Tibial artery (tissue), 4 donors: ENCODE data around the gene H2AZ2.

Experiments
- DNase-seq, 2 donors: peaks; one replicate each; pipeline ENCODE4 v3.0.0-alpha.2; 2019
- H3K27ac ChIP-seq, 2 donors: fragments of 200-600 bp; sonication (generic) in 1 of 2; 1 replicate in 1 of 2; 2 replicates in 1 of 2; pipeline ENCODE4 v1.5.1; 2018 to 2019; ENCODE audit warnings: mild to moderate bottlenecking in 1 of 2
- H3K27me3 ChIP-seq, 2 donors: fragments of 200-600 bp; sonication (generic) in 1 of 2; one replicate each; pipeline versions ENCODE4 v1.5.1 to v1.6.0; 2016 to 2019
- H3K36me3 ChIP-seq, 3 donors: fragments of 200-600 bp; sonication (generic) in 2 of 3; one replicate each; pipeline ENCODE4 v1.5.1; 2016 to 2019; ENCODE audit warnings: mild to moderate bottlenecking in 2 of 3
- H3K4me1 ChIP-seq, 4 donors: fragments of 200-600 bp; sonication (generic) in 2 of 4; 1 replicate in 3 of 4; 2 replicates in 1 of 4; pipeline ENCODE4 v1.5.1; 2016 to 2019
- H3K4me3 ChIP-seq, 2 donors: fragments of 200-600 bp; sonication (generic) in 1 of 2; 1 replicate in 1 of 2; 2 replicates in 1 of 2; pipeline ENCODE4 v1.5.1; 2018 to 2019; ENCODE audit warnings: mild to moderate bottlenecking in 2 of 2
- H3K9me3 ChIP-seq, 3 donors: fragments of 200-600 bp; sonication (generic) in 1 of 3; one replicate each; pipeline ENCODE4 v1.5.1; 2016 to 2019
- intact Hi-C: fragments of 100-400 bp; cut with DNase I; formaldehyde crosslinking; loops from one replicate; pipeline ENCODE4 v1.15.0; 2023; ENCODE audit warnings: low total_unique reads
- TF ChIP-seq, protein P1 (sequence below), 2 experiments: fragments of 200-600 bp in 1 of 2; fragments of 450-650 bp in 1 of 2; IDR thresholded peaks; one replicate each; pipeline ENCODE4 v1.5.1; 2017 to 2019; ENCODE audit warnings: antibody characterized with exemption in 2 of 2, mild to moderate bottlenecking in 1 of 2, moderate library complexity in 1 of 2

Gene H2AZ2

GRCh38 chr7:44847920-44848634 lies at the start of gene H2AZ2:
Gene H2AZ2 (minus strand): TSS chr7:44848087. CDS start chr7:44847971, 116 bp downstream.
- no peaks in the 10 kb centered on the region for H3K27me3 ChIP-seq
- TF ChIP-seq, protein P1, sequence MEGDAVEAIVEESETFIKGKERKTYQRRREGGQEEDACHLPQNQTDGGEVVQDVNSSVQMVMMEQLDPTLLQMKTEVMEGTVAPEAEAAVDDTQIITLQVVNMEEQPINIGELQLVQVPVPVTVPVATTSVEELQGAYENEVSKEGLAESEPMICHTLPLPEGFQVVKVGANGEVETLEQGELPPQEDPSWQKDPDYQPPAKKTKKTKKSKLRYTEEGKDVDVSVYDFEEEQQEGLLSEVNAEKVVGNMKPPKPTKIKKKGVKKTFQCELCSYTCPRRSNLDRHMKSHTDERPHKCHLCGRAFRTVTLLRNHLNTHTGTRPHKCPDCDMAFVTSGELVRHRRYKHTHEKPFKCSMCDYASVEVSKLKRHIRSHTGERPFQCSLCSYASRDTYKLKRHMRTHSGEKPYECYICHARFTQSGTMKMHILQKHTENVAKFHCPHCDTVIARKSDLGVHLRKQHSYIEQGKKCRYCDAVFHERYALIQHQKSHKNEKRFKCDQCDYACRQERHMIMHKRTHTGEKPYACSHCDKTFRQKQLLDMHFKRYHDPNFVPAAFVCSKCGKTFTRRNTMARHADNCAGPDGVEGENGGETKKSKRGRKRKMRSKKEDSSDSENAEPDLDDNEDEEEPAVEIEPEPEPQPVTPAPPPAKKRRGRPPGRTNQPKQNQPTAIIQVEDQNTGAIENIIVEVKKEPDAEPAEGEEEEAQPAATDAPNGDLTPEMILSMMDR (IDR thresholded peaks at IDR 0.05): peak in 1 of 2 experiments; percentile 5
- intact Hi-C loops: loop anchor here (2.0 to 5.0 kb wide), 3 partner anchors 39 to 261 kb away; partner anchors contain the start of genes PPIA and PURB
- H3K4me3 ChIP-seq: peak within 1 kb of the TSS; percentile 55 to 86
- DNase-seq: peak; percentile 100
- H3K36me3 ChIP-seq: peaks cover 0 to 4% (median 0%) of the 10 kb centered on the region in 3 donors
- peaks cover 0 to 33% (median 9%) of the 10 kb centered on the region in 4 donors for H3K4me1 ChIP-seq
- H3K9me3 ChIP-seq: no peaks in the 10 kb centered on the region
- H3K27ac ChIP-seq: peak within 1 kb of the TSS; percentile 89 to 97

- DNase-seq: no peak
- Histone ChIP-seq H3K4me3 (no peak overlapping the region), H3K36me3 (no peaks in the 10 kb centered on the region), H3K27me3 (no peaks in the 10 kb centered on the region), H3K4me1 (no peaks in the 10 kb centered on the region), H3K9me3 (no peaks in the 10 kb centered on the region), H3K27ac (no peak overlapping the region)
- intact Hi-C loops: no loop called here
- TF ChIP-seq, protein P1 (IDR thresholded peaks at IDR 0.05): no peak
Observed at GRCh38 chr7:44897309-44897708, 49.4 kb upstream of the H2AZ2 start.

- no peaks in the 10 kb centered on the region for H3K9me3 ChIP-seq
- no peak overlapping the region for H3K27ac ChIP-seq
- TF ChIP-seq, protein P1 (IDR thresholded peaks at IDR 0.05): no peak
- no peak for DNase-seq
- H3K36me3 ChIP-seq: no peaks in the 10 kb centered on the region
- no peak overlapping the region for H3K4me3 ChIP-seq
- H3K27me3 ChIP-seq: no peaks in the 10 kb centered on the region
- intact Hi-C loops: no loop called here
- H3K4me1 ChIP-seq: no peaks in the 10 kb centered on the region
Observed at GRCh38 chr7:44894888-44895580, 47.1 kb upstream of the H2AZ2 start.

DNA sequence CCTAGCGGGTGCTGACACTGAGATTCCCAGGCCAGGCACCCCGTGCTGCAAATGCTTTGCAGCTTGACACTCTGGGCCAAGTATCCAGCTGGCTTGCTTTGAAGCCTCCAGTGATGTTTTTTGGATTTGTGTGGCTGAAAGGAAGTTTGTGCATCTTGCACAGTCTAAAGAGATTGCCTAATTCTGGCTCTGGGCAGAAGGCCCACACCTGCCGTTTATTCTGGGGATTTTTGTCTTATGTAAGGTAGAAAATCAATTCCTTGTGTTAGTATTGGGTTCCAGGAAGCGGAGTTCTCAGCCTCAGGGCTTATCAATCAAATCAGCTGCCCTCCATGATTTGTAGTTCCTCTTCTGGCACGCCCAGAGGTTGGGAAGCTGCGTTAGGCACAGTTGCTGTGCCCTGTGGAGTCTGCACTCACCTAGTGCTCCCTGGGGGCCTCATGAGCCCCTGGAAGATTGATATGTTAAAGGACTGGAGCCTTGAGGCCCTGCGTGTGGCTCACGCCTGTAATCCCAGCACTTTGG lies 45.9 kb upstream of the H2AZ2 start:
- Histone ChIP-seq H3K27me3 (no peaks in the 10 kb centered on the region), H3K4me3 (no peak overlapping the region), H3K4me1 (no peaks in the 10 kb centered on the region), H3K9me3 (no peaks in the 10 kb centered on the region), H3K36me3 (no peaks in the 10 kb centered on the region), H3K27ac (no peak overlapping the region)
- TF ChIP-seq, protein P1 (IDR thresholded peaks at IDR 0.05): no peak
- DNase-seq: no peak
- intact Hi-C loops: no loop called here

DNA sequence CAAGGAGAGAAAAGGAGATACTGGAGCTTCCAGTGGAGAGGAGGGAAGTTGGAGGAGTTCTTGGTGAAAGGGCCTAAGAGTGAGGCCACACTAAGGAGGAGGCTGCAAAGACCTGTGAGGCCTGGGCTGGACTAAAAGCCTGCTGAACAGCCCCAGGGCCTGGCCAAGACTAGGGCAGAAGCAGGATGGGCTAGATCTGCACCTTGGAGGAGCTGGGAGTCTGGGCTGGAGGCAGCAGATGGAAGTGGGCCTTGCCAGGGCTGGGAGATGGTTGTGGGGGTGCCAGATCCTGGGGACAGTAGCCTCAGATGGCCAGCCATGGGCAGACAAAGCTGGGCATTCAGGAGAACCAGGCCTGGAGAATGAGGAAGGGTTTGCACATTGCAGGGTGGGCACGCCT lies 43.9 kb upstream of the H2AZ2 start:
- no peak overlapping the region for H3K4me3 ChIP-seq
- intact Hi-C loops: no loop called here
- H3K9me3 ChIP-seq: no peaks in the 10 kb centered on the region
- TF ChIP-seq, protein P1 (IDR thresholded peaks at IDR 0.05): no peak
- no peak overlapping the region for H3K27ac ChIP-seq
- H3K27me3 ChIP-seq: no peaks in the 10 kb centered on the region
- no peaks in the 10 kb centered on the region for H3K36me3 ChIP-seq
- no peaks in the 10 kb centered on the region for H3K4me1 ChIP-seq
- no peak for DNase-seq
